Measurements from ENCODE around the gene AKIP1. TPM values are rescaled to one million over a fixed set of nuclear protein-coding genes. Genes with fewer than 3 reads are reported as not detected.

Gene AKIP1
- 35.7 and 42.6 TPM in 2 replicates for total RNA-seq

GRCh38 chr11:8911029-8911823 is at the start of gene AKIP1:
TSS of gene AKIP1 (plus strand) at chr11:8911189. CDS start at chr11:8911450, 261 bp downstream.

GRCh38 chr11:8932564-8933180 is 21.7 kb downstream of the AKIP1 start, which contains the start of gene C11orf16:
TSS of gene C11orf16 (minus strand) at chr11:8932947. CDS start at chr11:8932308, 639 bp downstream.

GRCh38 chr11:8942518-8943066 is 31.6 kb downstream of the AKIP1 start, which contains the start of gene ASCL3:
TSS of gene ASCL3 (minus strand) at chr11:8943016. CDS start at chr11:8938161, 4,855 bp downstream.

GRCh38 chr11:8964324-8965320 is 53.6 kb downstream of the AKIP1 start, which contains the start of gene TMEM9B:
TSS of gene TMEM9B (minus strand) at chr11:8964442. CDS start at chr11:8964313, 129 bp downstream.

Small RNA genes lying within 50 kb of the gene (small RNA-seq; reads per million reads assigned to genes)
- gene RF00019: not detected

Other genes starting within 250 kb of the AKIP1 start
- gene TRIM66, start 228.5 kb upstream of the AKIP1 start, total RNA-seq: 6.2 and 11.8 TPM in 2 replicates
- gene RPL27A, start 228.4 kb upstream of the AKIP1 start, total RNA-seq: 437 and 1,098 TPM in 2 replicates
- not detected in 2 replicates for gene C11orf16, start 21.8 kb downstream of the AKIP1 start, total RNA-seq
- gene ASCL3, start 31.8 kb downstream of the AKIP1 start, total RNA-seq: not detected in 2 replicates
- 24.3 and 41.6 TPM in 2 replicates for gene TMEM9B, start 53.3 kb downstream of the AKIP1 start, total RNA-seq
- gene NRIP3, start 92.8 kb downstream of the AKIP1 start, total RNA-seq: 2.4 and 5.7 TPM in 2 replicates
- 0.33 and 1.6 TPM in 2 replicates for gene SCUBE2, start 180.4 kb downstream of the AKIP1 start, total RNA-seq